ENCODE data around the gene SEL1L2.
"Not testable (repeated sequence)": the region's sequence is repeated elsewhere in the genome, so short reads cannot be mapped to it uniquely, and the experiment has no call there.

Gene SEL1L2

DNA sequence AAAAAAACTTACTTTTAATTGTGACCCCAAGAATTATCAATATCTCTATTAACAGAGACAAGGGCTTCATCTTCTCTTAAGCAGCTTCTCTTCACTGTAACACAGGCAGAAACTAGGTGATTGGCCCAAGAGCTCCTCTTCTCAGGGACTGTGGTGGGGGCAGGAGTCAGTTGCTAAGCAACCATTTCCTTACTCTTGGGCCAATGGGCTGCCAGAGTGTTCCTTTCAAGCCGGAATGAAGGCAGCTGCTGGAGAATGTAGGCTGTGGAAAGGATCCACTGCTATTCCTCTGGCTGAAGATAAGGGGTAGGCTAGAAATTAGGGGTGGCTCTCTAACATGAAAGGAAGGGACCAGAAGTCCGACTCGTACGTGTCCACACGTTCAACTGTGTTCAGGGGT lies at the start of gene SEL1L2:
TSS of gene SEL1L2 (minus strand) at position 150 of the 400 bp plus-strand sequence. CDS start at position 70, 80 bp downstream.
- DNase-seq = no peak

- DNase-seq = no peak
Measured at GRCh38 chr20:14036567-14036966, 46.2 kb upstream of the SEL1L2 start.

GRCh38 chr20:14033310-14033709 lies 42.9 kb upstream of the SEL1L2 start:
- no peak for DNase-seq

DNA sequence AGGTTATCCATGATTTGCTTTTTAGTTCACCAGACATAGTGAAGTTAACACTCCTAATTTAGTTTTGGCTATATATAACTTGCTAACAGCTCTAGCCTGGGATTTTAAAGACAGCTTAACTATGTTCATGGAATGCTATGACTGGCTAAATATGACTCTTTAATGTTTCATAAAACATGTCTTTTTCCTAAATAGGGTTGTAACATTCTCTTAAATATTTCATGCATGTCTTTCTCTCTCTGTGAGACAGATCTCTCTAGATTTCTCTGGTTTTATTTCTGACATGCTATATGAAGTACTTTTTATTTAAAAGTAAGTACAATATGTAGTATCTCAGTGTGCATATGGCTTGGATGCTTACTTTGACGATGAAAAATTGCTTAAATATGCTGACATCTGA lies 40.6 kb upstream of the SEL1L2 start:
- DNase-seq = no peak

- DNase-seq = no peak
Measured at GRCh38 chr20:14012671-14013070, 22.3 kb upstream of the SEL1L2 start.

DNA sequence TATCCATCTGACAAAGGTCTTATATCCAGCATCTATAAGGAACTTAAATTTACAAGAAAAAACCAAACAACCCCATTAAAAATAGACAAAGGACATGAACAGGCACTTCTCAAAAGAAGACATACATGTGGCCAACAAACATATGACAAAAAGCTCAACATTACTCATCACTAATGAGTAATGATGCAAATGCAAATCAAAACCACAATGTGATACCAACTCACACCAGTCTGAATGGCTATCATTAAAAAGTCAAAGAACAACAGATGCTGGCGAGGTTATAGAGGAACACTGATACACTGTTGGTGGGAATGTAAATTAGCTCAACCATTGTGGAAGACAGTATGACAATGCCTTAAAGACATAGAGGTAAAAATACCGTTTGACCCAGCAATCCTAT lies 18.8 kb upstream of the SEL1L2 start:
- DNase-seq = no peak

DNA sequence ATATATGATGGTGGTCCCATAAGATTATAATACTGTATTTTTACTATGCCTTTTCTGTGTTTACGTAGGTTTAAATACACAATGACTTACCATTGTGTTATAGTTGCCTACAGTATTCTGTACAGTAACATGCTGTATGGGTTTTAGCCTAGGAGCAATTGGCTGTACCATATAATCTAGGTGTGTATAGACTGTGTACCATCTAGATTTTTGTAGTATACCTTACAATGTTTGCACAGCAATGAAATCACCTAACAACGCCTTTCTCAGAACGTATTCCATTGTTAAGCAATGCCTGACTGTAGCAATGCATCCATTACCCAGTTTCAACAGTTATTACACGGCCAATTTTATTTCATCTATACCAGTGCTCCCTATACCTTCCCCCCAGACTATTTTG lies 15.6 kb upstream of the SEL1L2 start:
- no peak for DNase-seq

DNA sequence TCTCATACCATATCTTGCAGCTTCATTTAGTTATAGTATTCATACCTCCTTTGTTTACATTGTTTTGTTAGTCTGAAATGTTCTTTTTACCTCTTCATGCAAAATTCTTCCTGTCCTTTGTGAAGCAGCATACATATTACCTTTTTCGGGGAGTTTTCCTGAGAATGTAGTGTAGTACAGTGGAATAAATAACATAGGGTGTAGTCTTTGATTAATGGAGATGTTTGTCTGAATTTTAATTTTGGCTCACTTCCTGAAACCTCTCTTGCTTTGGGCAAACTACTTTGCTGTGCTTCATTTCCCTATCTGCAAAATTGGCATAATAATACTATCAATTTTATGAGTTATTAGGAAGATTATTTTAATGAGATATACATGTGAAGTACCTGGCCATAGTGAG lies 10.5 kb upstream of the SEL1L2 start:
- no peak for DNase-seq

GRCh38 chr20:13996265-13996664 lies 5.9 kb upstream of the SEL1L2 start:
- DNase-seq = no peak

- DNase-seq = no peak
Measured at GRCh38 chr20:13995841-13996240, 5.4 kb upstream of the SEL1L2 start.

DNA sequence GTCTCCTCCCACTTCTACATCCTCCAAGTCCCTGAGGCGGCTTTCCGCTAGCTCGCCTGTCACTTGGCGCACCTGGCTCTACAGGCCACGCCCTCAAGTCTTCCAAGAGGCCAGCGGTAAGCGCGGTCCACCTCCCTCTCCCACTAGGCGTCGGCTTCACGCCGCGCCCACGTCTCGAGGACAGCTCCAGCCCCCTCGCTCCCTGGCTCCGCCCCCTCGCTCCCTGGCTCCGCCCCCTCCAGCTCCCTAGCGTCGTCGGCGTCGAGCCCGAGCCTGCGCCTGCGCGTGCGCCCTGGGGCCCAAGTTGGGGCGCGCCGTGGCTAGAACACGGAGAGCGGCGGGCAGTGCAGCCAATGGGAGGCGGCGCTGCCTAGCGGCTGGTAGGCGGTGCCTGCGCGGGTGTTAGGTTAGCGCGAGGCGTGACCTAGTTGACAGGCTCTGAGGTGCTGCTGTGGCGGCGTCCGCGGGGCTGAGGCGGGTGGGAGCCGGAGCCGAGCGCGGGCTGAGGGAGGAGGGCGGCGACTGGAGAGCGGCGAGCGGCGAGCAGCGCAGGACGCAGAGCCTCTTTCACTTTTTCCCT lies 4.8 kb upstream of the SEL1L2 start, which contains the start of gene MACROD2:
TSS of gene MACROD2 (plus strand) at position 431 of the 580 bp plus-strand sequence.
- DNase-seq = peak; percentile 2

GRCh38 chr20:13991955-13992354 lies 1.5 kb upstream of the SEL1L2 start:
- DNase-seq = not testable (repeated sequence)

DNA sequence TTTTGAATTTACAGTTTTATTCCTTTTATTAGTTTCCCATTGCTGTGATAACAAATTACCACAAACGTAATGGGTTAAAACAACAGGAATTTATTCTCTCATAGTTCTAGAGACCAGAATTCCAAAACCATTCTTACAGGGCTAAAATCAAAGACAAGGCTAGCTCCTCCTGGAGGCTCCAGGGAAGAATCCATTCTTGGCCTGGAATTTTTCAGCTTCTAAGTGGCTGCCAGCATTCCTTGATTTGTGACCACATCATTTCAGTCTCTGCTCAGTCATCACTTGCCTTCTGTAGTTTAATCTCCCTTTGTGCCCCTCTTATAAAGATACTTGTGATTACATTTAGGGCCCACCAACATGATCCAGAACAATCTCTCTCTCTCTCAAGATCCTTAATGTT lies 897 bp upstream of the SEL1L2 start:
- no peak for DNase-seq

DNA sequence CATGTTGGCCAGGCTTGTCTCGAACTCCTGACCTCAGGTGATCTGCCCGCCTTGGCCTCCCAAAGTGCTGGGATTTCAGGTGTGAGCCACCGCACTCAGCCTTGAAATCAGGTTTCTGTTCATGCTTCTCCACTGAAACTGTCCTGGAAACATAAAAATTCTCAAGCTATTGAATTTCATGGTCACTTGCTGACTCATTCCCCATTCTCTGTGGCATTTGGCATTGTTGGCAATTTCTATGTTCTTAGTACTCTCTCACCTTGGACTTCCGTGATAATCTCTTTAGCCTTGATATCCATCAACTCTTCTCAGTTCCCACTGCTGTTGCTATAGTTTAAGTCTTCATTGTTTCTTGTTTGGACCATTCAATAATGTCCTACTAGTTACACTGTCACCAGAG lies 6.2 kb downstream of the SEL1L2 start:
- no peak for DNase-seq

GRCh38 chr20:13960525-13960924 lies 29.9 kb downstream of the SEL1L2 start:
- no peak for DNase-seq

GRCh38 chr20:13960119-13960518 lies 30.3 kb downstream of the SEL1L2 start:
- no peak for DNase-seq

GRCh38 chr20:13953227-13953626 lies 37.2 kb downstream of the SEL1L2 start:
- DNase-seq = no peak

- DNase-seq = no peak
Measured at GRCh38 chr20:13947719-13948118, 42.7 kb downstream of the SEL1L2 start.

- no peak for DNase-seq
Measured at GRCh38 chr20:13941031-13941430, 49.4 kb downstream of the SEL1L2 start.

- no peak for DNase-seq
Measured at GRCh38 chr20:13936781-13937576, 53.4 kb downstream of the SEL1L2 start.

- DNase-seq = no peak
Measured at GRCh38 chr20:13934992-13935894, 55.2 kb downstream of the SEL1L2 start.

DNA sequence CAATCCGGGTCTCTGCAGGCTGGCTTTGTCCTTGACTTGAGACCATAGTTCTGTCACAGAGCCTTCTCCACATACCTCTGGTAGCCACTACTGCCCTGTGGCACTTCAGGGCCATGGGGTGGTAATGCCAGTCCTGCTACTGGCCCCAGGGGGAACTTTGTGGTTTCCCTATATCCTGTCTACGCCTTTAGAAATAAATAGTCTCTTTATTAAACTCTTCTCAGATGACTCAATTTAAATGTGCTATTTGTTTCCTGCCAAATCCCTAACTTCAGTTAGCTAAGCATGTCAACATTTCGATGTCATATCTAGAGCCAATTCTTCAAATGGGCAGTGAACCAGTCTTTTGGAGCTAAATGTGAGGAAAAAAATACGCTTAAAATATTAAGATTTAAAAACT lies 60.1 kb downstream of the SEL1L2 start:
- DNase-seq = no peak

- no peak for DNase-seq
Measured at GRCh38 chr20:13929836-13930235, 60.6 kb downstream of the SEL1L2 start.

GRCh38 chr20:13928901-13929300 lies 61.5 kb downstream of the SEL1L2 start:
- DNase-seq = no peak
